HepG2 (cell line): ENCODE results near the gene PRM2. TPM values are rescaled to one million over a fixed set of nuclear protein-coding genes. Genes with fewer than 3 reads are reported as not detected.

ENCODE experiments used
- CCAR2 ChIP-seq: fragments of 200-400 bp; formaldehyde crosslinking; optimal IDR thresholded peaks from 2 replicates; pipeline ENCODE3; 2018; ENCODE audit warnings: low read depth, mild to moderate bottlenecking, low read length, moderate library complexity
- EHMT2 ChIP-seq: fragments of 200-600 bp; sonication (generic); IDR thresholded peaks from 2 replicates; pipeline ENCODE4 v1.7.0; 2017; ENCODE audit warnings: antibody characterized with exemption, low read depth, low read length, borderline replicate concordance
- FOXK1 ChIP-seq: sonication (generic); formaldehyde crosslinking; IDR thresholded peaks from 2 replicates; pipeline ENCODE4 v1.4.0; 2020; ENCODE audit warnings: low read depth, missing genetic modification reagents, borderline replicate concordance
- KLF12 ChIP-seq: sonication (generic); formaldehyde crosslinking; IDR thresholded peaks from 2 replicates; pipeline ENCODE4 v1.4.0; 2020; ENCODE audit warnings: missing genetic modification reagents, borderline replicate concordance
- NFKBIZ ChIP-seq: IDR thresholded peaks from 2 replicates; pipeline ENCODE4 v1.6.1; 2018; ENCODE audit warnings: missing genetic modification reagents, missing compliant biosample characterization
- PCBP1 ChIP-seq: fragments of 200-400 bp; formaldehyde crosslinking; IDR thresholded peaks from 2 replicates; pipeline ENCODE4 v1.6.1; 2017; ENCODE audit warnings: mild to moderate bottlenecking, low read depth, low read length, borderline replicate concordance
- RAD21 ChIP-seq: fragments of 450-650 bp; formaldehyde crosslinking; IDR thresholded peaks from 2 replicates; pipeline ENCODE4 v1.5.0; 2020; ENCODE audit warnings: mild to moderate bottlenecking
- RAD51 ChIP-seq: fragments of 450-650 bp; IDR thresholded peaks from 2 replicates; pipeline ENCODE4 v1.6.1; 2016; ENCODE audit warnings: borderline replicate concordance
- ZBTB3 ChIP-seq: sonication (generic); formaldehyde crosslinking; IDR thresholded peaks from 2 replicates; pipeline ENCODE4 v1.4.0; 2020; ENCODE audit warnings: low read depth, mild to moderate bottlenecking, moderate library complexity, missing genetic modification reagents, borderline replicate concordance
- polyA plus RNA-seq, 8 experiments: library from polyadenylated mRNA; depleted of rRNA in 3 of 8; stranded (reverse) in 7 of 8; unstranded in 1 of 8; fragments of >200 nt; fragmentation: Illumina TruSeq in 4 of 8; extraction: Trizol in 4 of 8; gene quantifications; 2 replicates each; pipeline versions ENCODE4 v1.2.1 to v1.2.3, GENCODE V29; 2011 to 2016; ENCODE audit warnings: low read depth in 4 of 8, missing spikeins in 1 of 8, mixed read lengths in 1 of 8; ENCODE audit not compliant: insufficient read depth in 1 of 8
- total RNA-seq, 5 experiments: library from RNA; depleted of rRNA; stranded (reverse); fragments of >200 nt; fragmentation: Illumina TruSeq; extraction: Trizol; gene quantifications; 2 replicates each; pipeline ENCODE4 v1.2.3, GENCODE V29; 2016; ENCODE audit warnings: low read depth in 1 of 5
- TF ChIP-seq, protein P1 (sequence below): sonication (generic); formaldehyde crosslinking; IDR thresholded peaks from 2 replicates; pipeline ENCODE4 v1.4.0; 2020; ENCODE audit warnings: missing genetic modification reagents
- TF ChIP-seq, protein P2 (sequence below): sonication (generic); formaldehyde crosslinking; IDR thresholded peaks from 2 replicates; pipeline ENCODE4 v1.5.0; 2020; ENCODE audit warnings: mild to moderate bottlenecking, missing genetic modification reagents
- TF ChIP-seq, protein P3 (sequence below): sonication (generic); formaldehyde crosslinking; conservative IDR thresholded peaks from 2 replicates; pipeline ENCODE4 v1.4.0; 2020; ENCODE audit warnings: mild to moderate bottlenecking, missing genetic modification reagents, moderate library complexity
- TF ChIP-seq, protein P4 (sequence below): sonication (generic); formaldehyde crosslinking; IDR thresholded peaks from 2 replicates; pipeline ENCODE4 v1.4.0; 2020; ENCODE audit warnings: missing genetic modification reagents
- TF ChIP-seq, protein P5 (sequence below): sonication (generic); formaldehyde crosslinking; IDR thresholded peaks from 2 replicates; pipeline ENCODE4 v1.9.0; 2022; ENCODE audit warnings: missing genetic modification reagents, mild to moderate bottlenecking, borderline replicate concordance

Gene PRM2
- total and polyA plus RNA-seq, 2 of the 13 experiments (the other 11 are each of a cell fraction or from before 2014, with no cell fraction given) = 0.54 TPM; not detected in 1

DNA sequence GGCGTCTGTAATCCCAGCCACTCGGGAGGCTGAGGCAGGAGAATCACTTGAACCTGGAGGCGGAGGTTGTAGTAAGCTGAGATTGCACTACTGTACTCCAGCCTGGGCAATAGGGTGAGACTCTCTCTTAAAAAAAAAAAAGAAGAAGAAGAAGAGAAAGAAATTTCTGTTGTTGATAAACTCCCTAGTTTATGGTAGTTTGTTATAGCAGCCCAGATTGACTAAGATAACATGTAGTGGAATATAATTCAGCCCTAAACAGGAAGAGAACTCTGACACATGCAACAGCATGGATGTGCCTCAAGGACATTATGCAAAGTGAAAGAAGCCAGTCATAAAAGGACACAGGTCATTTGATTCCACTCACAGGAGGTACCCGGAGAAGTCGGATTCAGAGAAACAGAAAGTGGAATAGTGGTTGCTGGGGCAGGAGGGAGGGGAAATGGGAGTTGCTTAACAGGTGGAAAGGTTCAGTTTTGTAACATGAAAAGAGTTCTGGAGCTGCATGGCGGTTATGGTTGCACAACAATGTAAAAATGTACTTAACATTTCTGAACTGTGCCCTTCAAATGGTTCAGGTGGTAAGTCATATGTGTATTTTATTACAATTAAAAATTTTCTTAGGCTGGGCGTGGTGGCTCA is 30.8 kb upstream of the PRM2 start (continued):
- TF ChIP-seq, protein P1, sequence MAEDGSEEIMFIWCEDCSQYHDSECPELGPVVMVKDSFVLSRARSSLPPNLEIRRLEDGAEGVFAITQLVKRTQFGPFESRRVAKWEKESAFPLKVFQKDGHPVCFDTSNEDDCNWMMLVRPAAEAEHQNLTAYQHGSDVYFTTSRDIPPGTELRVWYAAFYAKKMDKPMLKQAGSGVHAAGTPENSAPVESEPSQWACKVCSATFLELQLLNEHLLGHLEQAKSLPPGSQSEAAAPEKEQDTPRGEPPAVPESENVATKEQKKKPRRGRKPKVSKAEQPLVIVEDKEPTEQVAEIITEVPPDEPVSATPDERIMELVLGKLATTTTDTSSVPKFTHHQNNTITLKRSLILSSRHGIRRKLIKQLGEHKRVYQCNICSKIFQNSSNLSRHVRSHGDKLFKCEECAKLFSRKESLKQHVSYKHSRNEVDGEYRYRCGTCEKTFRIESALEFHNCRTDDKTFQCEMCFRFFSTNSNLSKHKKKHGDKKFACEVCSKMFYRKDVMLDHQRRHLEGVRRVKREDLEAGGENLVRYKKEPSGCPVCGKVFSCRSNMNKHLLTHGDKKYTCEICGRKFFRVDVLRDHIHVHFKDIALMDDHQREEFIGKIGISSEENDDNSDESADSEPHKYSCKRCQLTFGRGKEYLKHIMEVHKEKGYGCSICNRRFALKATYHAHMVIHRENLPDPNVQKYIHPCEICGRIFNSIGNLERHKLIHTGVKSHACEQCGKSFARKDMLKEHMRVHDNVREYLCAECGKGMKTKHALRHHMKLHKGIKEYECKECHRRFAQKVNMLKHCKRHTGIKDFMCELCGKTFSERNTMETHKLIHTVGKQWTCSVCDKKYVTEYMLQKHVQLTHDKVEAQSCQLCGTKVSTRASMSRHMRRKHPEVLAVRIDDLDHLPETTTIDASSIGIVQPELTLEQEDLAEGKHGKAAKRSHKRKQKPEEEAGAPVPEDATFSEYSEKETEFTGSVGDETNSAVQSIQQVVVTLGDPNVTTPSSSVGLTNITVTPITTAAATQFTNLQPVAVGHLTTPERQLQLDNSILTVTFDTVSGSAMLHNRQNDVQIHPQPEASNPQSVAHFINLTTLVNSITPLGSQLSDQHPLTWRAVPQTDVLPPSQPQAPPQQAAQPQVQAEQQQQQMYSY (CRISPR knock-in tag) = no peak; the same call in 1 of the 2 replicates
- TF ChIP-seq RAD51 (no peak), KLF12 (CRISPR knock-in tag) (peak; percentile 85; the same call in 1 of the 2 replicates), FOXK1 (CRISPR knock-in tag) (peak; percentile 78), PCBP1 (no peak), EHMT2 (no peak), CCAR2 (no peak), ZBTB3 (CRISPR knock-in tag) (no peak), NFKBIZ (CRISPR knock-in tag) (peak; percentile 83; the same call in 1 of the 2 replicates), RAD21 (peak; percentile 29; the same call in 1 of the 2 replicates)
- TF ChIP-seq, protein P2, sequence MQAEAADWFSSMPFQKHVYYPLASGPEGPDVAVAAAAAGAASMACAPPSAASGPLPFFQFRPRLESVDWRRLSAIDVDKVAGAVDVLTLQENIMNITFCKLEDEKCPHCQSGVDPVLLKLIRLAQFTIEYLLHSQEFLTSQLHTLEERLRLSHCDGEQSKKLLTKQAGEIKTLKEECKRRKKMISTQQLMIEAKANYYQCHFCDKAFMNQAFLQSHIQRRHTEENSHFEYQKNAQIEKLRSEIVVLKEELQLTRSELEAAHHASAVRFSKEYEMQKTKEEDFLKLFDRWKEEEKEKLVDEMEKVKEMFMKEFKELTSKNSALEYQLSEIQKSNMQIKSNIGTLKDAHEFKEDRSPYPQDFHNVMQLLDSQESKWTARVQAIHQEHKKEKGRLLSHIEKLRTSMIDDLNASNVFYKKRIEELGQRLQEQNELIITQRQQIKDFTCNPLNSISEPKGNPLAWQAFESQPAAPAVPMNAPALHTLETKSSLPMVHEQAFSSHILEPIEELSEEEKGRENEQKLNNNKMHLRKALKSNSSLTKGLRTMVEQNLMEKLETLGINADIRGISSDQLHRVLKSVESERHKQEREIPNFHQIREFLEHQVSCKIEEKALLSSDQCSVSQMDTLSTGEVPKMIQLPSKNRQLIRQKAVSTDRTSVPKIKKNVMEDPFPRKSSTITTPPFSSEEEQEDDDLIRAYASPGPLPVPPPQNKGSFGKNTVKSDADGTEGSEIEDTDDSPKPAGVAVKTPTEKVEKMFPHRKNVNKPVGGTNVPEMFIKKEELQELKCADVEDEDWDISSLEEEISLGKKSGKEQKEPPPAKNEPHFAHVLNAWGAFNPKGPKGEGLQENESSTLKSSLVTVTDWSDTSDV (CRISPR knock-in tag) = no peak
- TF ChIP-seq, protein P3, sequence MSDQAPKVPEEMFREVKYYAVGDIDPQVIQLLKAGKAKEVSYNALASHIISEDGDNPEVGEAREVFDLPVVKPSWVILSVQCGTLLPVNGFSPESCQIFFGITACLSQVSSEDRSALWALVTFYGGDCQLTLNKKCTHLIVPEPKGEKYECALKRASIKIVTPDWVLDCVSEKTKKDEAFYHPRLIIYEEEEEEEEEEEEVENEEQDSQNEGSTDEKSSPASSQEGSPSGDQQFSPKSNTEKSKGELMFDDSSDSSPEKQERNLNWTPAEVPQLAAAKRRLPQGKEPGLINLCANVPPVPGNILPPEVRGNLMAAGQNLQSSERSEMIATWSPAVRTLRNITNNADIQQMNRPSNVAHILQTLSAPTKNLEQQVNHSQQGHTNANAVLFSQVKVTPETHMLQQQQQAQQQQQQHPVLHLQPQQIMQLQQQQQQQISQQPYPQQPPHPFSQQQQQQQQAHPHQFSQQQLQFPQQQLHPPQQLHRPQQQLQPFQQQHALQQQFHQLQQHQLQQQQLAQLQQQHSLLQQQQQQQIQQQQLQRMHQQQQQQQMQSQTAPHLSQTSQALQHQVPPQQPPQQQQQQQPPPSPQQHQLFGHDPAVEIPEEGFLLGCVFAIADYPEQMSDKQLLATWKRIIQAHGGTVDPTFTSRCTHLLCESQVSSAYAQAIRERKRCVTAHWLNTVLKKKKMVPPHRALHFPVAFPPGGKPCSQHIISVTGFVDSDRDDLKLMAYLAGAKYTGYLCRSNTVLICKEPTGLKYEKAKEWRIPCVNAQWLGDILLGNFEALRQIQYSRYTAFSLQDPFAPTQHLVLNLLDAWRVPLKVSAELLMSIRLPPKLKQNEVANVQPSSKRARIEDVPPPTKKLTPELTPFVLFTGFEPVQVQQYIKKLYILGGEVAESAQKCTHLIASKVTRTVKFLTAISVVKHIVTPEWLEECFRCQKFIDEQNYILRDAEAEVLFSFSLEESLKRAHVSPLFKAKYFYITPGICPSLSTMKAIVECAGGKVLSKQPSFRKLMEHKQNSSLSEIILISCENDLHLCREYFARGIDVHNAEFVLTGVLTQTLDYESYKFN (CRISPR knock-in tag) = peak; percentile 87
- TF ChIP-seq, protein P4, sequence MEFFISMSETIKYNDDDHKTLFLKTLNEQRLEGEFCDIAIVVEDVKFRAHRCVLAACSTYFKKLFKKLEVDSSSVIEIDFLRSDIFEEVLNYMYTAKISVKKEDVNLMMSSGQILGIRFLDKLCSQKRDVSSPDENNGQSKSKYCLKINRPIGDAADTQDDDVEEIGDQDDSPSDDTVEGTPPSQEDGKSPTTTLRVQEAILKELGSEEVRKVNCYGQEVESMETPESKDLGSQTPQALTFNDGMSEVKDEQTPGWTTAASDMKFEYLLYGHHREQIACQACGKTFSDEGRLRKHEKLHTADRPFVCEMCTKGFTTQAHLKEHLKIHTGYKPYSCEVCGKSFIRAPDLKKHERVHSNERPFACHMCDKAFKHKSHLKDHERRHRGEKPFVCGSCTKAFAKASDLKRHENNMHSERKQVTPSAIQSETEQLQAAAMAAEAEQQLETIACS (CRISPR knock-in tag) = no peak
- TF ChIP-seq, protein P5, sequence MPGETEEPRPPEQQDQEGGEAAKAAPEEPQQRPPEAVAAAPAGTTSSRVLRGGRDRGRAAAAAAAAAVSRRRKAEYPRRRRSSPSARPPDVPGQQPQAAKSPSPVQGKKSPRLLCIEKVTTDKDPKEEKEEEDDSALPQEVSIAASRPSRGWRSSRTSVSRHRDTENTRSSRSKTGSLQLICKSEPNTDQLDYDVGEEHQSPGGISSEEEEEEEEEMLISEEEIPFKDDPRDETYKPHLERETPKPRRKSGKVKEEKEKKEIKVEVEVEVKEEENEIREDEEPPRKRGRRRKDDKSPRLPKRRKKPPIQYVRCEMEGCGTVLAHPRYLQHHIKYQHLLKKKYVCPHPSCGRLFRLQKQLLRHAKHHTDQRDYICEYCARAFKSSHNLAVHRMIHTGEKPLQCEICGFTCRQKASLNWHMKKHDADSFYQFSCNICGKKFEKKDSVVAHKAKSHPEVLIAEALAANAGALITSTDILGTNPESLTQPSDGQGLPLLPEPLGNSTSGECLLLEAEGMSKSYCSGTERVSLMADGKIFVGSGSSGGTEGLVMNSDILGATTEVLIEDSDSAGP (CRISPR knock-in tag) = no peak
